Renal pelvis (tissue), 4 donors: ENCODE data around the gene SLC9A3. TPM values are rescaled to one million over a fixed set of nuclear protein-coding genes. Genes with fewer than 3 reads are reported as not detected.

Source experiments
- DNase-seq: peaks from one replicate; pipeline ENCODE4 v3.0.0-alpha.2; 2013
- polyA plus RNA-seq, 3 donors: library from polyadenylated mRNA; unstranded; fragments of 120-200 nt; gene quantifications; one replicate each; pipeline ENCODE4 v1.2.1, GENCODE V29; 2013; ENCODE audit not compliant: insufficient read length in 3 of 3

Gene SLC9A3
- polyA plus RNA-seq, 3 donors = 46.4 to 69.6 (median 58.0) TPM

- no peak for DNase-seq
Observed at GRCh38 chr5:463301-463700, 60.9 kb downstream of the SLC9A3 start.

DNA sequence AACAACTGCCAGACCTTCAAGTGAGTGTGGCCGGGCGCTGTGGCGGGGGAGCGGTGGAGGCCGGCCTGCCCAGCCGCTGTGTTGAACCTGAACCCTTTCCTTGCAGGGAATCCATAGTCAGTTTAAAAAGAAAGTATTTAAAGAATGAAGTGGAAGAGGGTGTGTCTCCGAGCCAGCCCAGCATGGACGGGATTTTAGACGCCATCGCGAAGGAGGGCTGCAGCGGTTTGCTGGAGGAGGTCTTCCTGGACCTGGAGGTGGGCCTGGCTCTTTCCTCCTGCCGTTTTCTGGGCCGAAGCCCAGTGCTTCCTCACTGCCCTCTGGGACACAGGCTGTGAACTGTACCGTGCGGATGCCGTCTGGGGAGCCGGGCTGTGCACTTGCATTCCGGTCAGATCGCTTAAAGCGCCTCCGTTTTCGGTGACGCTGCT is 62.2 kb downstream of the SLC9A3 start:
- DNase-seq = no peak

- no peak for DNase-seq
Observed at GRCh38 chr5:460273-460625, 64.0 kb downstream of the SLC9A3 start.

DNA sequence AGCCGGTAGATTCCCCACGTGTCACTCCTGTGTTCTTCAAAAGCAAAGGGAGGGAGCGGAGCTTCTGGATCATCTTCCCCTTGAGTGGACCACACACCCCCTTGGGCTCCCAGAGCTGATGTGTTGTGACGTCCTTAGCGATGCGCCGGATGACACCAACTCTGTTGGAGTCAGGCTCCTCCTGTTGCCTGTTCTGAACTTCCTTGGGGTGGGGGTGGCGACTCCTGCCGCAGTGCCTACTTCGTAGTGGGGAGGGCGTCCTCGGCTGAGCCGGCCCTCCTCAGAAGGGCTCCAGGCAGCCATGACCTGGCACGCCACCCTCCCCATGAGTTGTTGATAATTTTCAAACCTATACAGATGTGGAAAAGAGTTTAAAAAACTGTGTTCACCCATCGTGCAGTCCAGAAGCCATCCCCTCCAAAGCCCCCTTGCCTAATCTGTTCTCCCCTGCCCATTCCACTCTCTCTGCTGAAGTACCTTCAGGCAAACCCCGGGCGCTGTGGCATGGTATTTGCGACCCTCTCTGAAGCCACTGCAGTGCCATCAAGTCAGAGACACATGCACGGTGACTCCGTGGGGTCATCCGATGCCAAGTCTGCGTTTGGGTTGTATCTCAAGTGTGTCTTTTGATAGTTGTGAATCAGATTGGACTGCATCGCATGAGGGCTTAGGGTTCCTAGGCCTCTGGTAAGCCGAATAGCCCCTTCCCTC is 64.5 kb downstream of the SLC9A3 start:
- no peak for DNase-seq

DNA sequence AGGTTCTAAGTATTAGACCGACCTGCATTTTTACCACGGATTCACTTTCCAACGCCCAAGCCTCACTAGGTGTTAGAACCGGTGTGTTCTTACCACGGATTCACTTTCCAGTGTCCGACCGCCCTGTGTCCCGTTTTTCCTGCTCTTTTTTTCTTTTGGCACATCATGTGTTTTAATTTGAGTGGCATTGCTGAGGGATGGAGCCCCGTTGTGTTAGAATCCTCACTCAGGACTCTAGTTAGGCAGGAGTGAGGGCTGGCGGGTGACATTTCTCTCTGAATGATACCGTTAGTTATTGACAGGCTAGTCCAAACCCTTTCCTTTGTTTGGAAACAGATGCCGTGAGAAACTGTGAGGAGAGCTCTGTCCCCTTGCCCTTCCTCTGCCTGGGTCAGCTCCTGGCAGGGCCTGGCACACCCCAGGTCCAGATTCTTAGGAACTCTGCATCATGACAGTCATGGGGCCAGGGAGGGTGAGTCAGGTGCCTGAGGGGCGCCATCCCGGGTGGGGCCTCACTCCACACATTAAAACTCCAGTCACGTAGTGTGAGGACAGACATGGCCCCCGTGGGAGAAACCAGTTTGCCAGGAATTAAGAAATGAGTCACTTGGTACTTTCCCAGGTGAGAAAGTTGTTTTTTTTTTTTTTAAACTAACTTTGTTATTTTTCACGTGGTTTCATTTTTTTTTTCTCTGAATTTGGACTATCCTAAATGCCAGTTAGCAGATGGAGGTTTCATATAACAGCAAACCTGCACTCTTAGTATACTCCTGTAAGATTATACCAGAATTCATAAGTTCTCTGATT is 65.5 kb downstream of the SLC9A3 start:
- no peak for DNase-seq

DNA sequence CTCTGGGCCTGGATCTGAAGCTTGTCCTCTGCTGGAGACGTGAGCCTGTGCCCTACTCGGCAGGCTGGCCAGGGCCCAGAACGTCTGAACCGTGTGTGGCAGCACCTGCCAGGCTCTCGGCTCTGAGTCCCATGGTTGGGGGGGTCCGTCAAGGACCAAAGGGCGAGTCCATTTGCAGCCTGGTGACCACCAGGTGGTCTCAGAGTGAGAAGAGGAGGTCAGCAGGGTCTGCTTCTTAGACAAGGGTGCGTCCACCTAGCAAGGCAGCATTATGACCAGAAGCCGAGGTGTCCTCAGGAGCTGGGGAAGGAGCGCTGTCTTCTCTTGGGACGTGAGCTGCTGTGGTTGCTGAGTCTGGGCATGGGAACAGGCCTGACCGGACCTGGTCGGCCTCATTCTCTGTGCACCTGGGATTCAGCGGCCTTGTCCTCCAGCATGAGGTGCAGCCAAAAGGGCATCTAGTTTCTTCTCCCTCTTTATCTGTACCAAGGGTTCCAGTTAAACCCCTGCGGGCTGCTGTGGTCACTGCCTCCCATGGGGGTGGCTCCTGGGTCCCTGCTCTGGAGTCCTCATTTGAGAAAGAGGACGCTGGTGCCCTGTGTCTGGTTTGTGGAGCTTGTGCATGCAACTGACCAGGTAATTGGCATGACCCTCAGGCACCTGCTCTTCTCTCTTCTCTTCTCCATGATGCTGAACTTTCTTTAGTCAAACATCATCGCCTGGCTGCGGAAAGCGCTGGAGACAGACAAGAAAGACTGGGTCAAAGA is 66.9 kb downstream of the SLC9A3 start:
- DNase-seq = no peak

GRCh38 chr5:456351-457194 is 67.7 kb downstream of the SLC9A3 start:
- DNase-seq = no peak

DNA sequence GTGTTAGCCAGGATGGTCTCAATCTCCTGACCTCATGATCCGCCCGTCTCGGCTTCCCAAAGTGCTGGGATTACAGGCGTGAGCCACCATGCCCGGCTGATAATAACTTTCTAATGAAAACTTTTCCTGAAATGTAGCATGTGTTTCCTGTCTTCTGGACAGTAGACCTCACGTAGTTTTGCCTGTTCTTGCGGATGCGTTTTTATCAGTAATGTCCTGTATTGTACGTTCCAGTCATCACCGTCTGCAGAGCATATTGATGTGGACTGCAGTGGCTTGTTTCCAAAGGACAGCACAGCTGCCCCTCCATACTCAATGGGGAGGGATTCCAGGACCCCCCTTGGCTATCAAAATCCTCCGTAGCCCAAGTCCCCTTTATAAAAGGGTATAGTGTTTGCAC is 68.4 kb downstream of the SLC9A3 start:
- DNase-seq = no peak

- no peak for DNase-seq
Observed at GRCh38 chr5:454936-455335, 69.3 kb downstream of the SLC9A3 start.

GRCh38 chr5:453725-454481 is 70.3 kb downstream of the SLC9A3 start:
- no peak for DNase-seq

DNA sequence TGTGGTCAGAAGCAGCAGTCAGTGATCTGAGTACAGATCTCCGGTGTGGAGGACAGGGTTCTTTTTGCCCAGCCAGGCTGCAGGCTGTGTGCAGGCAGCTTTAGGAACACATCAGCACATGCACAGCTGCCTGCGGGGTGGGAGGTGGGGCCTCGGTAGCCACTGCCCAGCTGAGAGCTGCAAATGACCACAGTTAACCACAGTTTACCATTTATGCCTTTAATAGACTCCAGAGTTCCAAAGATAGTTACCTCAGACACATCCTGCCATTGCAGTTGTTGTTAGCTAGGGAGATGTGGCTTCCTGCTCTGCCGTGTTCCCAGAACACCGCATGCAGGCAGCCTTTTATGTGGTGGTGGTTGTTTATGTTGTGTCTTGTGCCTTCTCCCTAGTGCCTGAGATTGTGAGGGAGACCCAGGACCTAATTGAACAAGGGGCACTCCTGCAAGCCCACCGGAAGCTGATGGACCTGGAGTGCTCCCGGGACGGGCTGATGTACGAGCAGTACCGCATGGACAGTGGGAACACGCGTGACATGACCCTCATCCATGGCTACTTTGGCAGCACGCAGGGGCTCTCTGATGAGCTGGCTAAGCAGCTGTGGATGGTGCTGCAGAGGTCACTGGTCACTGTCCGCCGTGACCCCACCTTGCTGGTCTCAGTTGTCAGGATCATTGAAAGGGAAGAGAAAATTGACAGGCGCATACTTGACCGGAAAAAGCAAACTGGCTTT is 71.1 kb downstream of the SLC9A3 start:
- DNase-seq = no peak

- no peak for DNase-seq
Observed at GRCh38 chr5:451587-452458, 72.4 kb downstream of the SLC9A3 start.

- DNase-seq = no peak
Observed at GRCh38 chr5:449151-449550, 75.1 kb downstream of the SLC9A3 start.

- DNase-seq = no peak
Observed at GRCh38 chr5:448766-449090, 75.5 kb downstream of the SLC9A3 start.

GRCh38 chr5:448061-448765 is 76.0 kb downstream of the SLC9A3 start:
- DNase-seq = no peak

DNA sequence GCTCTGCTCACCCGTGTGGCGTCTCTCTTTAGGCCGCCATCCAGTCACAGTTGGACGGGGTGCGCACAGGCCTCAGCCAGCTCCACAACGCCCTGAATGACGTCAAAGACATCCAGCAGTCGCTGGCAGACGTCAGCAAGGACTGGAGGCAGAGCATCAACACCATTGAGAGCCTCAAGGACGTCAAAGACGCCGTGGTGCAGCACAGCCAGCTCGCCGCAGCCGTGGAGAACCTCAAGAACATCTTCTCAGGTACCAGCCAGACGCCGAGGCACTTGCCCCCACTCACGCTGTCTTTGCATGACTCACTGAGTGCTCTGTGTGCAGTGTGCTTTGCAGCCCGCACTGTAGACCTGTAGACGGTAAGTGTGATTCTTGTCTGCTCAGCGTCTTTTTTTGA is 76.7 kb downstream of the SLC9A3 start:
- DNase-seq = no peak

GRCh38 chr5:446883-447263 is 77.4 kb downstream of the SLC9A3 start:
- DNase-seq = no peak

GRCh38 chr5:446066-446882 is 78.0 kb downstream of the SLC9A3 start:
- DNase-seq = no peak
